IMR-90 (cell line): ENCODE data around the gene ABHD6. TPM values are rescaled to one million over a fixed set of nuclear protein-coding genes. Genes with fewer than 3 reads are reported as not detected.

ENCODE experiments used
- ATAC-seq: fragments of 200-7000 bp; cut with Tn5 transposase; 2 replicates; pipeline ENCODE4 v1.9.1; 2020; ENCODE audit warnings: low read depth, mild to moderate bottlenecking, moderate library complexity
- BruUV-seq: library from RNA; stranded (reverse); fragments of 400-500 nt; replicated peaks from 2 replicates; lab custom pipeline; 2021; lab: Mats Ljungman, UMichigan
- CTCF ChIA-PET: fragments of 300-600 bp; formaldehyde crosslinking; extraction: SDS; loops from one replicate; lab custom pipeline; 2021; ENCODE audit warnings: antibody characterized with exemption; lab: Yijun Ruan, JAX
- POLR2A ChIA-PET: fragments of 300-600 bp; sonication (Branson Sonifier 250); formaldehyde crosslinking; loops from one replicate; lab custom pipeline; 2022; ENCODE audit warnings: antibody characterized with exemption; ENCODE audit not compliant: unreplicated experiment; lab: Charles Lee
- DNase-seq: peaks from one replicate; pipeline ENCODE4 v3.0.0; 2013
- H2AFZ ChIP-seq: replicated peaks from 2 replicates; pipeline ENCODE3; 2013; ENCODE audit warnings: low read length, mild to moderate bottlenecking; ENCODE audit not compliant: poor library complexity
- H2AK5ac ChIP-seq: 2 replicates; pipeline ENCODE4 v1.6.1; 2013; ENCODE audit warnings: low read depth, low read length, inconsistent platforms
- H2AK9ac ChIP-seq: replicated peaks from 2 replicates; pipeline ENCODE3; 2013; ENCODE audit warnings: mild to moderate bottlenecking, low read depth, low read length, moderate library complexity; ENCODE audit not compliant: poor library complexity
- H2BK120ac ChIP-seq: 2 replicates; pipeline ENCODE4 v1.6.1; 2013; ENCODE audit warnings: low read depth, low read length, inconsistent platforms
- H2BK15ac ChIP-seq: 3 replicates; pipeline ENCODE4 v1.6.1; 2013; ENCODE audit warnings: low read depth, low read length, inconsistent platforms
- H2BK20ac ChIP-seq: 2 replicates; pipeline ENCODE4 v1.6.1; 2013; ENCODE audit warnings: low read depth, mild to moderate bottlenecking, inconsistent platforms, low read length, moderate library complexity
- H2BK5ac ChIP-seq: 2 replicates; pipeline ENCODE4 v1.6.1; 2013; ENCODE audit warnings: mild to moderate bottlenecking, low read depth, low read length, inconsistent platforms; ENCODE audit not compliant: poor library complexity, severe bottlenecking
- H3K14ac ChIP-seq: replicated peaks from 2 replicates; pipeline ENCODE4 v1.6.1; 2013; ENCODE audit warnings: low read depth, low read length, inconsistent platforms
- H3K18ac ChIP-seq: 2 replicates; pipeline ENCODE4 v1.6.1; 2013; ENCODE audit warnings: low read depth, low read length, control low read depth
- H3K23ac ChIP-seq: 2 replicates; pipeline ENCODE4 v1.6.1; 2013; ENCODE audit warnings: low read depth, low read length, inconsistent platforms
- H3K27ac ChIP-seq: 2 replicates; pipeline ENCODE4 v1.5.1; 2013; ENCODE audit warnings: mild to moderate bottlenecking, control low read depth, low read length; ENCODE audit not compliant: insufficient read depth
- H3K27me3 ChIP-seq: 2 replicates; pipeline ENCODE4 v1.6.1; 2013; ENCODE audit warnings: low read length; ENCODE audit not compliant: control insufficient read depth, insufficient read depth
- H3K36me3 ChIP-seq: 2 replicates; pipeline ENCODE4 v1.6.1; 2013; ENCODE audit warnings: low read length, mixed read lengths; ENCODE audit not compliant: control insufficient read depth, insufficient read depth
- H3K4ac ChIP-seq: 2 replicates; pipeline ENCODE4 v1.6.1; 2013; ENCODE audit warnings: low read depth, low read length, inconsistent platforms
- H3K4me1 ChIP-seq: 2 replicates; pipeline ENCODE4 v1.6.1; 2013; ENCODE audit warnings: low read length, mixed read lengths; ENCODE audit not compliant: control insufficient read depth, insufficient read depth
- H3K4me2 ChIP-seq: 2 replicates; pipeline ENCODE4 v1.6.1; 2013; ENCODE audit warnings: low read depth, mild to moderate bottlenecking, control low read depth, low read length, moderate library complexity
- H3K4me3 ChIP-seq: 2 replicates; pipeline ENCODE4 v1.5.1; 2013; ENCODE audit warnings: low read depth, mild to moderate bottlenecking, control low read depth, low read length, moderate library complexity; ENCODE audit not compliant: insufficient read depth
- H3K56ac ChIP-seq: 2 replicates; pipeline ENCODE4 v1.6.1; 2013; ENCODE audit warnings: low read length, inconsistent platforms; ENCODE audit not compliant: insufficient read depth; ENCODE audit errors: extremely low read depth
- H3K79me1 ChIP-seq, 2 experiments: 2 replicates each; pipeline ENCODE4 v1.6.1; 2013; ENCODE audit warnings: low read length in 2 of 2, inconsistent platforms in 1 of 2, low read depth in 1 of 2
- H3K9ac ChIP-seq: 2 replicates; pipeline ENCODE4 v1.6.1; 2013; ENCODE audit warnings: low read depth, low read length, control low read depth
- H3K9me1 ChIP-seq: 2 replicates; pipeline ENCODE4 v1.6.1; 2013; ENCODE audit warnings: low read length, inconsistent platforms; ENCODE audit not compliant: insufficient read depth
- H3K9me3 ChIP-seq: 2 replicates; pipeline ENCODE4 v1.6.1; 2013; ENCODE audit warnings: low read length; ENCODE audit not compliant: control insufficient read depth, insufficient read depth
- H4K20me1 ChIP-seq: 2 replicates; pipeline ENCODE4 v1.6.1; 2013; ENCODE audit warnings: low read length, inconsistent platforms; ENCODE audit not compliant: insufficient read depth
- H4K5ac ChIP-seq: 2 replicates; pipeline ENCODE4 v1.6.1; 2013; ENCODE audit warnings: mild to moderate bottlenecking, low read depth, low read length, control low read depth
- H4K8ac ChIP-seq, 2 experiments: 2 replicates each; pipeline ENCODE4 v1.6.1; 2013; ENCODE audit warnings: low read depth in 2 of 2, low read length in 2 of 2, control low read depth in 1 of 2, inconsistent platforms in 1 of 2
- H4K91ac ChIP-seq: 2 replicates; pipeline ENCODE4 v1.6.1; 2013; ENCODE audit warnings: low read depth, low read length, inconsistent platforms; ENCODE audit not compliant: insufficient read depth
- CEBPB ChIP-seq: IDR thresholded peaks from 2 replicates; pipeline ENCODE4 v1.6.1; 2012; ENCODE audit warnings: low read depth, low read length, improper control_type of control experiment
- FOS ChIP-seq: fragments of 150-350 bp; IDR thresholded peaks from 2 replicates; pipeline ENCODE4 v1.6.1; 2016; ENCODE audit warnings: low read depth, low read length
- WGBS, 2 experiments: methylation state at CpG; one replicate each; pipeline versions ENCODE4 v1.1.5 to v1.1.7; 2013; ENCODE audit warnings: missing lambda C conversion rate in 2 of 2; ENCODE audit not compliant: insufficient read length in 1 of 2; ENCODE audit errors: extremely low coverage in 2 of 2; 5-methylcytosine and 5-hydroxymethylcytosine counted together
- dilution Hi-C: fragments of 300-500 bp; cut with HindIII; formaldehyde crosslinking; loops from one replicate; pipeline ENCODE4 v1.14.3; 2018; ENCODE audit warnings: low sequenced_read_pairs; ENCODE audit not compliant: unreplicated experiment
- in situ Hi-C: fragments of 300-500 bp; cut with MboI; formaldehyde crosslinking; loops from 3 replicates; pipeline ENCODE4 v1.14.3; 2019; ENCODE audit warnings: low sequenced_read_pairs, inconsistent platforms, mixed read lengths
- intact Hi-C: fragments of 100-400 bp; cut with micrococcal nuclease; formaldehyde crosslinking; loops from 2 replicates; pipeline ENCODE4 v1.10.0; 2022
- polyA plus RNA-seq, 3 experiments: library from polyadenylated mRNA; depleted of rRNA; stranded (reverse); fragments of >200 nt; gene quantifications; 2 replicates each; pipeline ENCODE4 v1.2.3, GENCODE V29; 2012; ENCODE audit warnings: low replicate concordance in 1 of 3
- total RNA-seq: library from RNA; depleted of rRNA; stranded (reverse); fragments of >200 nt; gene quantifications from 2 replicates; pipeline ENCODE4 v1.2.3, GENCODE V29; 2012

ABHD6 gene
- total and polyA plus RNA-seq, 2 of the 4 experiments (the other 2 are of a cell fraction), result 5.0 to 5.6 TPM

DNA sequence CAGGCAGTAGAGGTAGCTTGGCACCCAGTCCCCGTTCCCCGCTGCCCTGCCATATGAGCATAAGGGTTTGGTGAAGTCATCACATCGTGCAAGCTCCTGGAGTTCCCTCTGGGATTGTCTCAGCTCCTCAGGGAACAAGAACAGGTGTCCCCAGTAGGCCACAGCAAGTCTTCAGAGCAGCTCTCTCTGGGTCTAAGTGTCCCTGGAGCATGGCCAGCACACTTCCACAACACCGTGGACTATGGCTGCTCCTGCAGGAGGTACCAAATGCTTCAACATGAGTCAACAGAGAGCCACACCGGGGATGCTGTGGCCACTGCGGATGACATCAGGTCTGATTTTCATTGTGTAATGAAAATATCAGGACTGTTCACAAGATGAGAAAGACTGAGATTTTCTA is 23.1 kb downstream of the ABHD6 start:
- TF ChIP-seq FOS (no peak), CEBPB (peak; percentile 62)
- intact Hi-C loops, result no loop called here
- Histone ChIP-seq H3K79me1 (no peaks in the 10 kb centered on the region), H3K4me1 (peaks cover 9% of the 10 kb centered on the region), H3K56ac (no peak overlapping the region), H3K18ac (no peak overlapping the region), H2BK15ac (no peak overlapping the region), H2AK9ac (no peak overlapping the region), H3K4ac (peak overlapping the region; percentile 1; the same call in 1 of the 2 replicates), H3K36me3 (peaks cover 7% of the 10 kb centered on the region), H2AFZ (no peak overlapping the region), H2BK20ac (no peak overlapping the region), H3K14ac (no peak overlapping the region), H3K9ac (no peak overlapping the region), H2BK5ac (peak overlapping the region; percentile 21), H2BK120ac (no peak overlapping the region), H4K20me1 (peaks cover 5% of the 10 kb centered on the region; the same call in 1 of the 2 replicates), H4K5ac (no peak overlapping the region), H4K91ac (no peak overlapping the region), H3K4me2 (no peak overlapping the region; the same call in 1 of the 2 replicates), H3K27me3 (no peaks in the 10 kb centered on the region), H3K27ac (no peak overlapping the region), H3K9me1 (peaks cover 6% of the 10 kb centered on the region), H3K9me3 (no peaks in the 10 kb centered on the region), H2AK5ac (peak overlapping the region; percentile 27; the same call in 1 of the 2 replicates), H4K8ac (no peak overlapping the region; a peak in 1 of 4 replicates), H3K23ac (no peak overlapping the region), H3K4me3 (no peak overlapping the region)
- ATAC-seq (peak; percentile 53), DNase-seq (peak; percentile 64)
- in situ Hi-C loops, result no loop called here
- 75% methylated on average over 2 of the region's 6 CpGs; no CpG with 5 or more reads in 1 of the 2 experiments for WGBS, 2 experiments
- no TSS peak for BruUV-seq
- CTCF ChIA-PET, result no interaction called here
- POLR2A ChIA-PET, result interaction anchor here (0.6 kb wide), 1 partner anchor 38 kb away, joined by 4 read pairs; no protein-coding TSS in a partner anchor
- dilution Hi-C loops, result no loop called here
